A172 (cell line): ENCODE results near the gene OR4F17. TPM values are rescaled to one million over a fixed set of nuclear protein-coding genes. Genes with fewer than 3 reads are reported as not detected.
"Not testable (repeated sequence)": the region's sequence is repeated elsewhere in the genome, so short reads cannot be mapped to it uniquely, and the experiment has no call there.

Experiments used
- DNase-seq: peaks from one replicate; pipeline ENCODE4 v3.0.0-alpha.2; 2015; ENCODE audit warnings: low spot score
- total RNA-seq: library from RNA; depleted of rRNA; stranded (reverse); fragments of >200 nt; shearing (Covaris generic); gene quantifications from 2 replicates; pipeline ENCODE4 v1.2.3, GENCODE V29; 2014; rRNA removed

OR4F17 gene, protein sequence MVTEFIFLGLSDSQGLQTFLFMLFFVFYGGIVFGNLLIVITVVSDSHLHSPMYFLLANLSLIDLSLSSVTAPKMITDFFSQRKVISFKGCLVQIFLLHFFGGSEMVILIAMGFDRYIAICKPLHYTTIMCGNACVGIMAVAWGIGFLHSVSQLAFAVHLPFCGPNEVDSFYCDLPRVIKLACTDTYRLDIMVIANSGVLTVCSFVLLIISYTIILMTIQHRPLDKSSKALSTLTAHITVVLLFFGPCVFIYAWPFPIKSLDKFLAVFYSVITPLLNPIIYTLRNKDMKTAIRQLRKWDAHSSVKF
- not detected in 2 replicates for total RNA-seq

DNA sequence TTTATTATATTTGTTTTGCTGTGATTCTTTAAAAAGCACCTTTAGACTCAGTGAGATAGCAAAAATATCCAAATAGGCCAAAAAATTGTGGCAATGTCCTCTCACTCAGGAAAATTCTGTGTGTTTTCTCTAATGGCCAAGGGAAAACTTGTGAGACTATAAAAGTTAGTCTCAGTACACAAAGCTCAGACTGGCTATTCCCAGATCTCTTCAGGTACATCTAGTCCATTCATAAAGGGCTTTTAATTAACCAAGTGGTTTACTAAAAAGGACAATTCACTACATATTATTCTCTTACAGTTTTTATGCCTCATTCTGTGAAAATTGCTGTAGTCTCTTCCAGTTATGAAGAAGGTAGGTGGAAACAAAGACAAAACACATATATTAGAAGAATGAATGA is at the start of gene OR4F17:
Gene OR4F17 (plus strand): TSS at position 301 of the 400 bp plus-strand sequence. CDS start 3,575 bp downstream, outside the sequence.
- not testable (repeated sequence) for DNase-seq

DNA sequence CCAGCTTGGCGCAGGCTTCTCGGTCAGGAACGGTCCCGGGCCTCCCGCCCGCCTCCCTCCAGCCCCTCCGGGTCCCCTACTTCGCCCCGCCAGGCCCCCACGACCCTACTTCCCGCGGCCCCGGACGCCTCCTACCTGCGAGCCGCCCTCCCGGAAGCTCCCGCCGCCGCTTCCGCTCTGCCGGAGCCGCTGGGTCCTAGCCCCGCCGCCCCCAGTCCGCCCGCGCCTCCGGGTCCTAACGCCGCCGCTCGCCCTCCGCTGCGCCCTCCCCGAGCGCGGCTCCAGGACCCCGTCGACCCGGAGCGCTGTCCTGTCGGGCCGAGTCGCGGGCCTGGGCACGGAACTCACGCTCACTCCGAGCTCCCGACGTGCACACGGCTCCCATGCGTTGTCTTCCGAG is 36.1 kb upstream of the OR4F17 start:
- DNase-seq = not testable (repeated sequence)

DNA sequence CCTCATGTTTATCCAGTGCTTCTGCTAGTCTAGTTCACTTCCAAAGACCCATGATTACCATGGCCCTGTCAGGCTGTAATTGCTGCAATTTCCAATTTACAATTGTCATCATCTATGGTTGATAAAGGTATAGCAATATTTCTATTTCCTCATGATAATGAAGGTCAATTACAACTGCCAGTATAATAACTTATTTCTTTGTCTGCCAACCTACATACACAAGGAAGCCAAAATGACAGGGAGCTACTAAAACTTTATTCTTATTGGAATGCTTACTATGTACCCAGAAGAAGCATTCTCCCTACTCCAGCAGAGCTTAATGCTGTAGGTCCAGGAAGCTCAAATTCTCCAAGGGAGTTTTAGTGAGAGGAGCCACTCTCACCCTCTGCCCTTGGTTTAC is 24.0 kb upstream of the OR4F17 start:
- not testable (repeated sequence) for DNase-seq

DNA sequence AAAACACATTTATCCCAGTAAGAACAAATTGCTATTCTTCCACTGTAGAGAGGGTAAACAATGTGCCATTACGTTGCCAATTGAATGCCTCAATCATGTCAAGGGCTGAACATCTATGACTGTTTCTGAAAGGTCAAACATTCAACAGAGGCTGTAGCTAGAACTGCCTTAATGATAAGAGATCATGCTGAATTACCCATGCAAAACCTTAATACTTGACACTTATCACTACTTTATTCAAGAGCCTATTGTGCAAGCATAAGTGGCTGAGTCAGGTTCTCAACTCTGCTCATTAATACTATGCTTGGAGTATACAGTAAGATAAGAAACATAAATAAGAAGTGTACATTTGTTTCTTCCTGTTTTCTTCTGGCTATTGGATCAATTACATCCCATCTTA is 23.3 kb upstream of the OR4F17 start:
- not testable (repeated sequence) for DNase-seq

DNA sequence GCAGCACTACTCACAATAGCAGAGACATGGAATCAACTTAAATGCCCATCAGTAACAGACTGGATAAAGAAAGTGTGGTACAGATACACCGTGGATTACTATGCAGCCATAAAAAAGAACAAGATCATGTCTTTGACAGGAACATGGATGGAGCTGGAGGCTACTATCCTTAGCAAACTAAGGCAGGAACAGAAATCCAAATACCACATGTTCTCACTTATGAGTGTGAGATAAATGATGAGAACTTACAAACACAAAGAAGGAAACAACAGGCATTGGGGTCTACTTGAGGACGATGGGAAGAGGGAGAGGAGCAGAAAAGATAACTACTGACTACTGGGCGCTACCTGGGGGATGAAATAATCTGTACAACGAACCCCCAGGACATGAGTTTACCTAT is 16.2 kb upstream of the OR4F17 start:
- not testable (repeated sequence) for DNase-seq

DNA sequence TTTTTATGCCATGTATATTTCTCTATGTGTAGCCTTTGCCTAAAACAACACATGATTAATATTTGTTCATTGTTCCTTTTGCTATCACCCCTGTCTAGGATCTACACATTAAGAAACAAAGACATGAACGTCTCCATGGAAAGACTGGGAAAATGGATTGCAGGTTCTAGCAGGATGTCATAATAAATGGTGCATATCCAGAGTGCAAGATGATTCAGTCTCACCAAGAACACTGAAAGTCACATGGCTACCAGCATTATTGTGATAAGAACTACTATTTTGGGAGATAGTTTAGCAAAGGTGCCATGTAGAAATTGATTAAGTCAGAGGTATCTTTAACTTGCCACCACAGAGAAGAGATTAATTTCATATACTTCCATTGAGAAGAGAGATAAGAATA is 12.1 kb upstream of the OR4F17 start:
- DNase-seq = not testable (repeated sequence)

DNA sequence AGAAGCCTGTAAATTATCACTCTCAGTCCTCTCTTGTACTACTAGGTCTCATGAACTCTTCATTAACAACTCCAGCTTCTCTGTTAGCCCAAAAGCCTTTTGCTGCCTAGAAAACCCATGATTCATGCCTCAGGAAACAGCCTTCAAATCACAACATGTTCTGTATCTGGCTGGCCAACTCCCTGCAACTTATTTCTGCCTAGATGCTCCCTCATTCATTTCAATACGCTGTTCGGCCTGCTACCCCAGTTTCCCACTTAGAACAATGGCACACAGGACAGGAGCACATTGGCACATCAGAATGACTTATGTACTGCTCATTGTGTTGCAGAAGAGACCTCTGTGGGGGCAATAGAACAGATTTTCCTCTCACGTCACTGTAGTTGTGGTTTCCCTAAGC is 9.3 kb upstream of the OR4F17 start:
- DNase-seq = not testable (repeated sequence)

DNA sequence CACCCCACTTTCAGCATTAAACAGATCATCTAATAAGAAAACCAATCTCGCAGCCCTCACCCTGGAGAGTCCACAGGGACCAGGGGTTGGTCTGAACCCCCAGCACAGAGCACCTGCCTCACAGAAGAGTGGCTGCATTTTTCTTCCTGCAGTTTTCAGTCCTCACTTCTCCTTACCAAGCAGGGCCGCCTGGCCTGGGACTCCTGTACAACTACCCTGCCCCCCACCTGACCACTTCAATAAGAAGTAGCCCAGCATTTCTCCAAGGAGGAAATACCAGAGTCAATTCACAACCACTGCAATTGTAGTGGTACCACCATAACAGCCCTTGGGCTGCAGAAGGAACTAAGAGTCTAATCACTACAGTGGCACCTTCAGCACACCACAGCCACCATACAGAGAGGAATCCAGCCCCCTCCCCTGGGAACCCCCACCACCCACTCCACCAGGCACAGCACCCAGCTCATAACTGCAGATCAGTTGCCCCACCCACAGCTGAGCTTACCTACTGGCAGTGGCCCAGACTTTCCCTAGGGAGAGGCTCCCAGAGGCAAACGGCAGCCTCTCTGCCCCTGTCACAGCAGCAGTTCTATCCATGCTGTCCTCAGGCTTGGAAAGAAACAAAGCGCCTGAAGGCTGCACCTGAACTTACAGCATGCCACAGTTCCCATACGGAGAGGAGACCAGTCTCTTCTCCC is 13.7 kb downstream of the OR4F17 start:
- not testable (repeated sequence) for DNase-seq

Other genes with a start within 250 kb of the OR4F17 start
- 176 and 203 TPM in 2 replicates for gene PLPP2, start 184.3 kb downstream of the OR4F17 start, total RNA-seq
- gene MIER2, start 237.7 kb downstream of the OR4F17 start, total RNA-seq = 11.9 and 23.2 TPM in 2 replicates